Hepatocyte (in vitro differentiated cells): ENCODE measurements around the gene HYAL3. TPM values are rescaled to one million over a fixed set of nuclear protein-coding genes. Genes with fewer than 3 reads are reported as not detected.

Source experiments
- DNase-seq: peaks from one replicate; pipeline ENCODE4 v3.0.0-alpha.2; 2016; ENCODE audit warnings: low spot score
- H2AFZ ChIP-seq: fragments of 200-600 bp; sonication (generic); 2 replicates; pipeline ENCODE4 v1.6.0; 2016; ENCODE audit warnings: antibody characterized with exemption, mild to moderate bottlenecking
- H3K27ac ChIP-seq: fragments of 200-600 bp; sonication (generic); 2 replicates; pipeline ENCODE4 v1.5.1; 2016; ENCODE audit warnings: mild to moderate bottlenecking
- H3K27me3 ChIP-seq: fragments of 200-600 bp; sonication (generic); 2 replicates; pipeline ENCODE4 v1.6.1; 2016
- H3K36me3 ChIP-seq: fragments of 200-600 bp; sonication (generic); replicated peaks from 2 replicates; pipeline ENCODE4 v1.5.1; 2016; ENCODE audit warnings: low read depth; ENCODE audit not compliant: insufficient read depth
- H3K4me1 ChIP-seq: fragments of 200-600 bp; sonication (generic); 2 replicates; pipeline ENCODE4 v1.5.1; 2016; ENCODE audit warnings: mild to moderate bottlenecking, moderate library complexity; ENCODE audit not compliant: insufficient read depth
- H3K4me2 ChIP-seq: fragments of 200-600 bp; sonication (generic); 2 replicates; pipeline ENCODE4 v1.6.0; 2016
- H3K4me3 ChIP-seq: fragments of 200-600 bp; sonication (generic); 2 replicates; pipeline ENCODE4 v1.5.1; 2016; ENCODE audit warnings: mild to moderate bottlenecking
- H3K79me2 ChIP-seq: fragments of 200-600 bp; sonication (generic); 2 replicates; pipeline ENCODE4 v1.6.0; 2017; ENCODE audit warnings: mild to moderate bottlenecking
- H3K9me2 ChIP-seq: fragments of 200-600 bp; sonication (generic); replicated peaks from 2 replicates; pipeline ENCODE4 v1.6.0; 2017; ENCODE audit warnings: mild to moderate bottlenecking; ENCODE audit not compliant: insufficient read depth
- H3K9me3 ChIP-seq: fragments of 200-600 bp; sonication (generic); 2 replicates; pipeline ENCODE4 v1.5.1; 2016; ENCODE audit warnings: low read depth, mild to moderate bottlenecking
- H4K20me1 ChIP-seq: fragments of 200-600 bp; sonication (generic); 2 replicates; pipeline ENCODE4 v1.6.0; 2016; ENCODE audit warnings: mild to moderate bottlenecking; ENCODE audit not compliant: insufficient read depth, poor library complexity, severe bottlenecking
- CTCF ChIP-seq: fragments of 200-600 bp; sonication (generic); IDR thresholded peaks from 2 replicates; pipeline ENCODE4 v1.5.1; 2016; ENCODE audit warnings: antibody characterized with exemption, mild to moderate bottlenecking; ENCODE audit not compliant: poor library complexity
- EZH2 ChIP-seq: fragments of 200-600 bp; sonication (generic); IDR thresholded peaks from 2 replicates; pipeline ENCODE4 v1.6.1; 2016; ENCODE audit warnings: antibody characterized with exemption, mild to moderate bottlenecking, borderline replicate concordance
- EZH2phosphoT487 ChIP-seq: fragments of 200-600 bp; sonication (generic); IDR thresholded peaks from one replicate; pipeline ENCODE4 v1.6.1; 2018; ENCODE audit warnings: antibody characterized with exemption, mild to moderate bottlenecking, low read depth, moderate library complexity; ENCODE audit not compliant: unreplicated experiment, severe bottlenecking
- WGBS: methylation state at CpG from one replicate; pipeline ENCODE4 v1.1.6; 2016; ENCODE audit warnings: low lambda C conversion rate; ENCODE audit errors: missing lambda C conversion rate; 5-methylcytosine and 5-hydroxymethylcytosine counted together
- polyA plus RNA-seq: library from polyadenylated mRNA; unstranded; fragments of >200 nt; fragmentation: Nextera tagmentation; extraction: Ambion mirVana; gene quantifications from 2 replicates; pipeline ENCODE4 v1.2.1, GENCODE V29; 2016
- total RNA-seq: library from RNA; depleted of rRNA; stranded (reverse); fragments of >200 nt; gene quantifications from 2 replicates; pipeline ENCODE4 v1.2.3, GENCODE V29; 2014

HYAL3 gene
- total and polyA plus RNA-seq, 2 experiments from 2014 or later, result 3.7 to 7.0 TPM

- TF ChIP-seq CTCF (peak; percentile 74), EZH2 (no peak)
- Histone ChIP-seq H3K9me2 (no peaks in the 10 kb centered on the region), H3K36me3 (no peaks in the 10 kb centered on the region), H3K27ac (peak overlapping the region; percentile 100), H2AFZ (no peak overlapping the region), H3K27me3 (no peaks in the 10 kb centered on the region), H4K20me1 (peaks cover 2% of the 10 kb centered on the region), H3K4me1 (peaks cover 33% of the 10 kb centered on the region), H3K9me3 (no peaks in the 10 kb centered on the region), H3K4me3 (no peak overlapping the region), H3K79me2 (peaks cover 33% of the 10 kb centered on the region), H3K4me2 (no peak overlapping the region)
- DNase-seq, result peak; percentile 84
- 78% methylated on average over 4 of the region's 4 CpGs for WGBS
Measured at GRCh38 chr3:50324351-50325112, 25.3 kb upstream of the HYAL3 start.

GRCh38 chr3:50323614-50324199, 24.5 kb upstream of the HYAL3 start:
- no peak for DNase-seq
- Histone ChIP-seq H3K4me2 (no peak overlapping the region), H2AFZ (no peak overlapping the region), H3K27me3 (no peaks in the 10 kb centered on the region), H3K36me3 (no peaks in the 10 kb centered on the region), H3K4me3 (no peak overlapping the region), H4K20me1 (peaks cover 2% of the 10 kb centered on the region), H3K4me1 (peaks cover 41% of the 10 kb centered on the region), H3K27ac (peak overlapping the region; percentile 100), H3K9me2 (no peaks in the 10 kb centered on the region), H3K9me3 (no peaks in the 10 kb centered on the region), H3K79me2 (peaks cover 41% of the 10 kb centered on the region)
- WGBS, result 86% methylated on average over 5 of the region's 5 CpGs
- TF ChIP-seq CTCF (no peak), EZH2 (no peak), EZH2phosphoT487 (no peak)

GRCh38 chr3:50323092-50323600, 23.9 kb upstream of the HYAL3 start:
- no peak overlapping the region for H2AFZ ChIP-seq
- peaks cover 46% of the 10 kb centered on the region for H3K79me2 ChIP-seq
- peaks cover 2% of the 10 kb centered on the region for H4K20me1 ChIP-seq
- no peak for DNase-seq
- no peaks in the 10 kb centered on the region for H3K27me3 ChIP-seq
- H3K9me3 ChIP-seq, result no peaks in the 10 kb centered on the region
- H3K4me2 ChIP-seq, result peak overlapping the region; percentile 97
- no peak for TF ChIP-seq EZH2
- TF ChIP-seq EZH2phosphoT487, result no peak
- no peak for TF ChIP-seq CTCF
- peak overlapping the region; percentile 100 for H3K27ac ChIP-seq
- H3K4me1 ChIP-seq, result peaks cover 45% of the 10 kb centered on the region
- WGBS, result 70% methylated on average over 4 of the region's 4 CpGs
- no peaks in the 10 kb centered on the region for H3K9me2 ChIP-seq
- H3K4me3 ChIP-seq, result no peak overlapping the region
- H3K36me3 ChIP-seq, result no peaks in the 10 kb centered on the region
